PC-9 (cell line): ENCODE data around the gene SLC48A1. TPM values are rescaled to one million over a fixed set of nuclear protein-coding genes. Genes with fewer than 3 reads are reported as not detected.

Source experiments
- BruUV-seq: library from RNA; stranded (reverse); fragments of 400-500 nt; replicated peaks from 2 replicates; lab custom pipeline; 2021; lab: Mats Ljungman, UMichigan
- CTCF ChIA-PET: fragments of 300-600 bp; sonication (Branson Sonifier 250); formaldehyde crosslinking; loops from one replicate; lab custom pipeline; 2022; ENCODE audit warnings: antibody characterized with exemption; lab: Charles Lee
- POLR2A ChIA-PET: fragments of 300-600 bp; sonication (Branson Sonifier 250); formaldehyde crosslinking; loops from one replicate; lab custom pipeline; 2022; ENCODE audit warnings: antibody characterized with exemption; ENCODE audit not compliant: unreplicated experiment; lab: Charles Lee
- DNase-seq, 2 experiments: peaks; one replicate each; pipeline versions ENCODE4 v3.0.0 to v3.0.0-alpha.2; 2015 to 2022; ENCODE audit warnings: mixed read lengths in 1 of 2
- H2AFZ ChIP-seq: fragments of 200-600 bp; sonication (generic); 2 replicates; pipeline ENCODE4 v1.8.1; 2017; ENCODE audit warnings: antibody characterized with exemption
- H3F3A ChIP-seq: fragments of 200-600 bp; sonication (generic); 2 replicates; pipeline ENCODE4 v1.8.1; 2017; ENCODE audit warnings: antibody characterized with exemption, mild to moderate bottlenecking, low read depth; ENCODE audit not compliant: insufficient read depth
- H3K27ac ChIP-seq: fragments of 200-600 bp; sonication (generic); 2 replicates; pipeline ENCODE4 v1.6.1; 2016; ENCODE audit warnings: mixed run types
- H3K27me3 ChIP-seq: fragments of 200-600 bp; sonication (generic); 2 replicates; pipeline ENCODE4 v1.6.1; 2016; ENCODE audit warnings: low read depth, mixed run types; ENCODE audit not compliant: insufficient read depth
- H3K36me3 ChIP-seq: fragments of 200-600 bp; sonication (generic); 2 replicates; pipeline ENCODE4 v1.6.1; 2016; ENCODE audit warnings: low read depth, mixed run types
- H3K4me1 ChIP-seq: fragments of 200-600 bp; sonication (generic); replicated peaks from 2 replicates; pipeline ENCODE4 v1.6.1; 2016; ENCODE audit warnings: mixed run types; ENCODE audit not compliant: insufficient read depth
- H3K4me2 ChIP-seq: fragments of 200-600 bp; sonication (generic); 2 replicates; pipeline ENCODE4 v1.6.1; 2017; ENCODE audit warnings: mixed run types
- H3K4me3 ChIP-seq: fragments of 200-600 bp; sonication (generic); 2 replicates; pipeline ENCODE4 v1.6.1; 2016; ENCODE audit warnings: mixed run types
- H3K79me2 ChIP-seq: fragments of 200-600 bp; sonication (generic); 2 replicates; pipeline ENCODE4 v1.6.1; 2017; ENCODE audit warnings: low read depth, mixed run types
- H3K9me2 ChIP-seq: fragments of 200-600 bp; sonication (generic); 2 replicates; pipeline ENCODE4 v1.8.1; 2017; ENCODE audit warnings: mild to moderate bottlenecking; ENCODE audit not compliant: insufficient read depth
- H3K9me3 ChIP-seq: fragments of 200-600 bp; sonication (generic); 2 replicates; pipeline ENCODE4 v1.8.1; 2016; ENCODE audit warnings: low read depth; ENCODE audit not compliant: insufficient read depth
- H4K20me1 ChIP-seq: fragments of 200-600 bp; sonication (generic); 2 replicates; pipeline ENCODE4 v1.8.1; 2017; ENCODE audit not compliant: insufficient read depth
- EZH2 ChIP-seq: fragments of 200-600 bp; sonication (generic); IDR thresholded peaks from 2 replicates; pipeline ENCODE4 v1.8.0; 2017; ENCODE audit warnings: antibody characterized with exemption, low read depth
- intact Hi-C: fragments of 100-400 bp; cut with micrococcal nuclease; formaldehyde crosslinking; loops from one replicate; pipeline ENCODE4 v1.10.0; 2022; ENCODE audit not compliant: unreplicated experiment
- total RNA-seq: library from RNA; stranded (reverse); gene quantifications from 2 replicates; pipeline ENCODE4 v1.2.3, GENCODE V29; 2021
- TF ChIP-seq, protein P1 (sequence below): fragments of 200-600 bp; sonication (generic); conservative IDR thresholded peaks from 2 replicates; pipeline ENCODE4 v1.6.1; 2017; ENCODE audit warnings: mixed run types, antibody characterized with exemption, mild to moderate bottlenecking, moderate library complexity

Gene SLC48A1
- total RNA-seq, 1 experiment from 2014 or later = 108 TPM

DNA sequence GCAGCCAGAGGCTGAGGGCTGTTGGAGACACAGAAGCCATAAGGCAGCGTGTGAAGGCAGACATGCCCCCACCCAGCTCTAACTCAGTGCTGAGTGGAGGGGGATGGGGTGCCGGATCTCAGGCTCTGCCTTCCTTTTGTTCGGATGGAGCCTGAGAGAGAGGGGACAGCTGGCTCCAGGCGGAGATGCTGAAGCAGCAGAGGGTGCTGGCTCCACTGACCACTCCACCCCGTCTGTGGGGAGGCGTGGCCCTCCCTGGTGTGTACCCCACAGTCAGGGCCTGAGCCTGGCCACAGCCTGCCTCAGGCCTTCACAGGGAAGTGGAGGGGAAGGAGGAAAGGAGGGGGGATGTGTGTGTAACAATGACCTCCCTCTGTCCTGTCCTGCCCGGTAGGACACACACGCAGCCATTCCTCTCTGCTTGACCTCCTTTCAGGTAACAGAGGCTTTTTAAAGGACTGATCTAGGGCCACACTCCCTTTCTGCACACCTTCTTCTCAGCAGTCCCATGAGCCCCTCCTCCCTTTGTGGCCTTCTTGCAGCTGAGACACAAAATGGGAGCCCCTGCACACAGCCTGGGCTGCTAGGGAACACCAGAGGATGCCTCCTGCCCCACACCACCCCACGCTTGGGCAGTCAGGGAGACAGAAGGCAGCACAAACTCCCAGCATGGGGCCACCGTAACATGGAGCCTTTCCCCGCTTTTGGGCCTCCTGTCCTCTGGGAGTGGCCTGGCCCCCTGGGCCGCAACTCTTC is 38.1 kb upstream of the SLC48A1 start:
- H3K9me2 ChIP-seq = no peaks in the 10 kb centered on the region
- intact Hi-C loops = no loop called here
- BruUV-seq = no TSS peak
- POLR2A ChIA-PET = no interaction called here
- no peak for TF ChIP-seq EZH2
- TF ChIP-seq, protein P1, sequence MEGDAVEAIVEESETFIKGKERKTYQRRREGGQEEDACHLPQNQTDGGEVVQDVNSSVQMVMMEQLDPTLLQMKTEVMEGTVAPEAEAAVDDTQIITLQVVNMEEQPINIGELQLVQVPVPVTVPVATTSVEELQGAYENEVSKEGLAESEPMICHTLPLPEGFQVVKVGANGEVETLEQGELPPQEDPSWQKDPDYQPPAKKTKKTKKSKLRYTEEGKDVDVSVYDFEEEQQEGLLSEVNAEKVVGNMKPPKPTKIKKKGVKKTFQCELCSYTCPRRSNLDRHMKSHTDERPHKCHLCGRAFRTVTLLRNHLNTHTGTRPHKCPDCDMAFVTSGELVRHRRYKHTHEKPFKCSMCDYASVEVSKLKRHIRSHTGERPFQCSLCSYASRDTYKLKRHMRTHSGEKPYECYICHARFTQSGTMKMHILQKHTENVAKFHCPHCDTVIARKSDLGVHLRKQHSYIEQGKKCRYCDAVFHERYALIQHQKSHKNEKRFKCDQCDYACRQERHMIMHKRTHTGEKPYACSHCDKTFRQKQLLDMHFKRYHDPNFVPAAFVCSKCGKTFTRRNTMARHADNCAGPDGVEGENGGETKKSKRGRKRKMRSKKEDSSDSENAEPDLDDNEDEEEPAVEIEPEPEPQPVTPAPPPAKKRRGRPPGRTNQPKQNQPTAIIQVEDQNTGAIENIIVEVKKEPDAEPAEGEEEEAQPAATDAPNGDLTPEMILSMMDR = no peak
- H3K79me2 ChIP-seq = no peaks in the 10 kb centered on the region
- no peak for DNase-seq
- no peak overlapping the region for H3K4me3 ChIP-seq
- no peak overlapping the region for H2AFZ ChIP-seq
- H3K4me2 ChIP-seq = no peak overlapping the region
- H3K27me3 ChIP-seq = no peaks in the 10 kb centered on the region
- 0 out of 2 replicates have a peak, but pooled peaks cover 6% of the 10 kb centered on the region for H3F3A ChIP-seq
- no peaks in the 10 kb centered on the region for H3K36me3 ChIP-seq
- H3K27ac ChIP-seq = no peak overlapping the region
- H3K4me1 ChIP-seq = no peaks in the 10 kb centered on the region
- H4K20me1 ChIP-seq = no peaks in the 10 kb centered on the region
- no peaks in the 10 kb centered on the region for H3K9me3 ChIP-seq
- CTCF ChIA-PET = no interaction called here

DNA sequence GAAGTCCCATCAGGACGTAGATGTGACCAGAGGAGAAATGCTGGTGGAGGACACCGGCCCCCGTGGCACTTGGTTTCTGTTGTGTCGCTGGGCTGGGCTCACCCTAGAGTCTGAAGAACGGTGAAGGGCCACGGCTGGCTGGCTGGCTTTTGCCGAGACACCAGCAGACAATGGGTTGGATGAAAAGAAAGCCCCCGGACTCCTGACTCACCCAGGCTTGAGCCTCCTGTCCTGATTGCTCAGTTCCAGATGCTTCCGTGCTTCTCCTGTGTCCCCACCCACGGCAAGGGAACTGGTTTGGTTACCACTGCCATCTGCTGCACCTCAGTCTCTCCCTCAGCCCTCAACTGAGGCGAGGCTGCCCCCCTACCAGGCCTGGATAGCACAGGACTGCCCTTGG is 37.4 kb upstream of the SLC48A1 start:
- ChIA-PET POLR2A (no interaction called here), CTCF (interaction anchor here (0.6 to 1.0 kb wide), 2 partner anchors 31 to 1583 kb away, joined by 3 read pairs; no protein-coding TSS in a partner anchor)
- Histone ChIP-seq H3K9me3 (no peaks in the 10 kb centered on the region), H3K79me2 (no peaks in the 10 kb centered on the region), H3K36me3 (no peaks in the 10 kb centered on the region), H2AFZ (no peak overlapping the region), H3K9me2 (no peaks in the 10 kb centered on the region), H3K4me2 (no peak overlapping the region), H3K4me1 (no peaks in the 10 kb centered on the region), H3K27ac (no peak overlapping the region), H3K4me3 (no peak overlapping the region), H3F3A (no peaks in the 10 kb centered on the region), H3K27me3 (no peaks in the 10 kb centered on the region), H4K20me1 (no peaks in the 10 kb centered on the region)
- intact Hi-C loops = no loop called here
- no peak for DNase-seq
- no TSS peak for BruUV-seq
- no peak for TF ChIP-seq EZH2
- TF ChIP-seq, protein P1 = no peak

DNA sequence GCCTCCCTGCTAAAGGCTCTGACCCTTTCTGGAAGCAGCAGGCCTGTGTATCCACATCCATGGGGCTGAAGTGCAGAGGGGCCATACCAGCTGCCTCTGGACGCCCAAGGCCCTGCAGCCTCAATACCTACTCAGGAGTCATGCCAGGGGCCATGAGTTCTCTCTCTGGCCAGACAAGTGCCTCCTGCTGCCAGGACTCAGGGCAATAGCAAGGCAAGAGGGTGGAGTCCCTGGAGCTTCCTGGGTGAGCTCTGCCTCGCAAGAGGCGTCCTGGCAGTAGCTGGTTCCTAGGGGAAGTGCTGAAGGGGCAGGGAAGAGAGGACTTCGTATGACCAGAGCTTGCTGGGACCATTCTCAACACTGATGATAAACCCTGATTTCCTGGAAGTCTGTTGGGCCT is 36.8 kb upstream of the SLC48A1 start:
- DNase-seq = no peak
- no peaks in the 10 kb centered on the region for H3K79me2 ChIP-seq
- no peaks in the 10 kb centered on the region for H3K27me3 ChIP-seq
- no peaks in the 10 kb centered on the region for H3K9me3 ChIP-seq
- H2AFZ ChIP-seq = no peak overlapping the region
- H3K9me2 ChIP-seq = no peaks in the 10 kb centered on the region
- no peaks in the 10 kb centered on the region for H4K20me1 ChIP-seq
- ChIA-PET CTCF (interaction anchor here (0.6 to 1.0 kb wide), 3 partner anchors 30 to 1584 kb away, joined by 3 read pairs; no protein-coding TSS in a partner anchor), POLR2A (no interaction called here)
- H3K4me2 ChIP-seq = no peak overlapping the region
- H3K36me3 ChIP-seq = no peaks in the 10 kb centered on the region
- no peak overlapping the region for H3K4me3 ChIP-seq
- H3F3A ChIP-seq = no peaks in the 10 kb centered on the region
- TF ChIP-seq, protein P1 = no peak
- TF ChIP-seq EZH2 = no peak
- no TSS peak for BruUV-seq
- peaks cover 1% of the 10 kb centered on the region; the same call in 1 of the 2 replicates for H3K4me1 ChIP-seq
- intact Hi-C loops = no loop called here
- no peak overlapping the region for H3K27ac ChIP-seq
